ENCODE data around the gene TNNI3.
"Not testable (repeated sequence)": the region's sequence is repeated elsewhere in the genome, so short reads cannot be mapped to it uniquely, and the experiment has no call there.

The TNNI3 gene

DNA sequence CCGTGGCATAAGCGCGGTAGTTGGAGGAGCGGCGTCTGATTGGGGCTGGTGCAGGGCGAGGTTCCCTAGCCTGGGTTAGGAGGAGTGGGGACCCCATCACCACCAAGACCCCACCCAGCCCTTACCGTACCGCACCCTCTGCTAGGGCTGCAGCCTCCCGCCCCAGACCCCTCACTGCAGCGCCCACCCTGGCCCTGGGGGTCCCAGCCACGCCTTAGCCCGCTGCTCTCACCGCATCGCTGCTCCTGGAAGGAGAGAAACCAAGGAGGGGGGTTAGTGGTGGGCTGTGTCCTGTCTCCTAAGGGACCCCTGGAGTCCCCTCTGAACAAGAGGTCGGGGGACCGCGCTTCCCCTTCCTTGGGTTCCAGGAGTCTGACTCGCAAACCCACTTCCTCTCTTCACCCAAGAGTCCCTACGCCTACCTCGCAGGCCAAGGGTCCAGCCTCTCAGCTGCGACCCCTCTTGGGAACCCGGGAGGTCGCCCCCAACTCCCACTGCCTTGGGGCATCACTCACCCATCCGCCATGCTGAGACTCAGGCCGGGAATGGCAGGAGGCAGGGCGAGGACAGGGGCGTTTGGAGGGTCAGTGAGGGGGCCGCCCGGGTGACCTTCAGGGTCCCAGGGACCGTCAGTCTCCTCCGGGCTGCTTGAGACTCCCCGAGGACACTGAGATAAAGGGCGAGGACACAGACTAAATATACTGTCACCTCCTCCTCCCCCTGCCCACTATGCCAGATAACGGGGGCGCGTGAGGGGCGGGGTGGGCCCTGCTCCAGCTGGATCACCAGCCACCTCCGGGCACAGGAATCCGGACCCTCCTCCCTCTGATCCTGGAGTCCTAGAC lies at the start of gene TNNI3:
Gene TNNI3, minus strand, starts transcription at position 669 of the 845 bp plus-strand sequence. Its CDS starts 143 bp downstream, at position 526.
- Mint-ChIP-seq H3K27ac (peak within 1 kb of the TSS in 2 of 3 experiments; percentile 13 to 69), H3K4me1 (peaks cover 26% of the 10 kb centered on the region)

DNA sequence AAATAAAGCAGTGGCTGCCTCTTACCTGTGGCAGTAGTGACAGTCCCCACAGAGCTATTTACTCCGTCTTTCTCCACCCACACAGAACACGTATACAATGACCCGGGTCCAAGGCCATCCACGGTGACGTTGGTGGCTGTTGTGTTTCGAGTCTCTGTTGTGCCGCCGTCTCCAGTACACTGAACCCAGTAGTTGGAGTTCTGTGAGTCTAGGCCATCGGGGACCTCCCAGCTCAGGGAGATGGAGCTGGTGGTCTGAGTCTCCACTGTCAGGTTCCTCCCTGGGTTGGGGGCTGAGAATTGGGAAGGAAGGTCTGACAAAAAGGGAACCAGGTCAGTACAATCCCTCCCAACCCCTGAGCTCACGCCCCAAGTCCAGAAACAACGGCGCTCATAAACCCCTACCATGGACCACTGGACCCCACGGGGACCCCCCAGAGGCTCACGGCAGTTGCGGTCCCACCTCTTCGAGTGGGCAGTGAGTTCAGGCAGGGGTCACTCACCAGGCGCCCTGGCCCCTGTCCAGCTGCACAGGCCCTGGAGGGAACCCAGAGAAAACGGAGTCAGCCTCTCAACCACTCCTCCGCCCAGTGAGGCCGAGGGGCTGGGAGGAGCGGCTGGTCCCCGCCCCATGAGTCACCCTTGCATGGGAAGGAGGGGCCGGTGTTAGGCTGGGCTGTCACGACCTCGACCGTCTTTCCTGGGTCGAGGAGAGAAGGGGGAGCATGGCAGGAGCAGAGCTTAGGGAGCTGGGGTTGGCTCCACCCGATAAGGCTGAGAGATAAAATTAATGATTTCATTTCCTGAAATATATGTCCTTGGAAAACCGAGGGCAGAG lies 49.4 kb upstream of the TNNI3 start:
- H3K36me3 Mint-ChIP-seq (ENCODE audit: low read depth) = no peaks in the 10 kb centered on the region
- H3K27ac Mint-ChIP-seq = peak overlapping the region; percentile 36 to 65 (median 54)
- peaks cover 18% of the 10 kb centered on the region for H3K27me3 Mint-ChIP-seq (ENCODE audit: low read depth)
- H3K4me1 Mint-ChIP-seq = peaks cover 11% of the 10 kb centered on the region
- peak overlapping the region; percentile 58 to 76 (median 73) for H3K4me3 Mint-ChIP-seq
- TF ChIP-seq, protein P1, sequence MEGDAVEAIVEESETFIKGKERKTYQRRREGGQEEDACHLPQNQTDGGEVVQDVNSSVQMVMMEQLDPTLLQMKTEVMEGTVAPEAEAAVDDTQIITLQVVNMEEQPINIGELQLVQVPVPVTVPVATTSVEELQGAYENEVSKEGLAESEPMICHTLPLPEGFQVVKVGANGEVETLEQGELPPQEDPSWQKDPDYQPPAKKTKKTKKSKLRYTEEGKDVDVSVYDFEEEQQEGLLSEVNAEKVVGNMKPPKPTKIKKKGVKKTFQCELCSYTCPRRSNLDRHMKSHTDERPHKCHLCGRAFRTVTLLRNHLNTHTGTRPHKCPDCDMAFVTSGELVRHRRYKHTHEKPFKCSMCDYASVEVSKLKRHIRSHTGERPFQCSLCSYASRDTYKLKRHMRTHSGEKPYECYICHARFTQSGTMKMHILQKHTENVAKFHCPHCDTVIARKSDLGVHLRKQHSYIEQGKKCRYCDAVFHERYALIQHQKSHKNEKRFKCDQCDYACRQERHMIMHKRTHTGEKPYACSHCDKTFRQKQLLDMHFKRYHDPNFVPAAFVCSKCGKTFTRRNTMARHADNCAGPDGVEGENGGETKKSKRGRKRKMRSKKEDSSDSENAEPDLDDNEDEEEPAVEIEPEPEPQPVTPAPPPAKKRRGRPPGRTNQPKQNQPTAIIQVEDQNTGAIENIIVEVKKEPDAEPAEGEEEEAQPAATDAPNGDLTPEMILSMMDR (IDR thresholded peaks at IDR 0.05; ENCODE audit: unreplicated experiment in 3 of 3) = no peak
- H3K9me3 Mint-ChIP-seq = no peaks in the 10 kb centered on the region

More for the DNA sequence above, at the start of gene TNNI3:
- TF ChIP-seq, protein P1 (IDR thresholded peaks at IDR 0.05; ENCODE audit: unreplicated experiment in 3 of 3) = no peak
- Mint-ChIP-seq H3K4me3 (peak within 1 kb of the TSS; percentile 80 to 85 (median 85)), H3K27me3 (ENCODE audit: low read depth) (peaks cover 26% of the 10 kb centered on the region), H3K9me3 (no peaks in the 10 kb centered on the region), H3K36me3 (ENCODE audit: low read depth) (no peaks in the 10 kb centered on the region)

DNA sequence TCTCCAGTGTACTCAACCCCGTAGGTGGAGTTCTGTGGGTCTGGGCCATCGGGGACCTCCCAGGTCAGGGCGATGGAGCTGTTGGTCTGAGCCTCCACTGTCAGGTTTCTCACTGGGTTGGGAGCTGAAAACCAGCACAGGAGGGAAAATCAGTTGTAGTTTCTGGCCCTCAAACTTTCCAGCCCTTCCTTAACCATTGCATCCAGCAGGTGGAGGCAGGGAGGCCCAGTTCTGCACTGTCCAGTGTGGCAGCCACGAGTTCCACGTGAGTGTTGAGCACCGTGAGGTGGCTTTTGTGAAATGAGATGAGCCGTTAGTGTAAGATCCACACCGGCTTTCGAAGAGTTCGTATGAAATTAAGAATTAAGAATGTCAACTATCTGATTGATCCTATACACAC lies 44.7 kb upstream of the TNNI3 start:
- not testable (repeated sequence) for H3K27ac Mint-ChIP-seq; H3K4me1 Mint-ChIP-seq; H3K36me3 Mint-ChIP-seq (ENCODE audit: low read depth); H3K9me3 Mint-ChIP-seq; H3K4me3 Mint-ChIP-seq
- TF ChIP-seq, protein P1 (IDR thresholded peaks at IDR 0.05; ENCODE audit: unreplicated experiment in 3 of 3) = peak in 1 of 3 experiments; percentile 9
- peaks cover 24% of the 10 kb centered on the region for H3K27me3 Mint-ChIP-seq (ENCODE audit: low read depth)

DNA sequence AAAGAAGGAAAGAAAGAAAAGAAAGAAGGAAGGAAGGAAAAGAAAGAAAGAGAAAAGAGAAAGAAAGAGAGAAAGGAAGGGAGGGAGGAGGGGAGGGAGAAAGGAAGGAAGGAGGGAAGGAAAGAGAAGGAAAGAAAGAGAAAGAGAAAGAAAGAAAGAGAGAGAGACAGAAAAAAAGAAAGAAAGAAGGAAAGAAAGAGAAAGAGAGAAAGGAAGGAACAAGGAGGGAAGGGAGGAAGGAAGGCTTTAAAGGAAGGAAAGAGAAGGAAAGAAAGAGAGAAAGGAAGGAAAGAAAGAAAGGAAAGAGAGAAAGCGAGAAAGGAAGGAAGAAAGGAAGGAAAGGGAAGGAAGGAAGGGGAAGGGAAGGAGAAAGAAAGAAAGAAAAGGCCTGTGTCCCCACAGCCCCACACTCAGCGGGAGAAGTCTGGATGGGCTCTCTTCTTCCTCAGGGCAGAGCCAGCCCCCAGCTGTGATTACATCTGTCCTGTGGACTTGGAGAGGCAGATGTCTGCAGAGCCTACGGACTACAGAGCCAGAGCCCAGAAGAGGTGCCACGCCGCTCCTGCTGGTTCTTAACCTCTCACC lies 42.2 kb upstream of the TNNI3 start:
- Mint-ChIP-seq H3K4me1 (no peaks in the 10 kb centered on the region), H3K9me3 (no peaks in the 10 kb centered on the region), H3K36me3 (ENCODE audit: low read depth) (no peaks in the 10 kb centered on the region), H3K27ac (no peak overlapping the region), H3K4me3 (no peak overlapping the region), H3K27me3 (ENCODE audit: low read depth) (peaks cover 20% of the 10 kb centered on the region)
- TF ChIP-seq, protein P1 (IDR thresholded peaks at IDR 0.05; ENCODE audit: unreplicated experiment in 3 of 3) = no peak

DNA sequence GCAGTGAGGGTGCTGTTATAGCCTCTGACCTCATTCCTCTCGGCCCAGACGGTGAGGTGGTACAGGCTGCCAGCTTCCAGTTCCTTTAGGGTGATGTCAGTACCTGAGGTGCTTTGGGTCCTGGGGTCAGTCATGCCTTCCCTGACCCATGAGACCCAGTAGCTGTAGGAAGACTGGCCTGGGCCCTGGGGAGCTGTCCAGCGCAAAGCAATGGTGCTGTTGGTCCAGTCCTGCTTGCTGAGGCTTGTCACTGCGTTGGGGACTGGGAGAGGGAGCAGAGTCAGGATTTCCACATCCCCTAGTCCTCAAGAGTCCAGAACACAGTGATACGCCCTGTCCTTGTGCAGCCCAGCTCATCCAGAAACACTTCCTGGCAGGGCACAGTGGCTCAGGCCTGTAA lies 41.1 kb upstream of the TNNI3 start:
- Mint-ChIP-seq H3K27ac (no peak overlapping the region), H3K4me3 (no peak overlapping the region), H3K4me1 (no peaks in the 10 kb centered on the region), H3K9me3 (no peaks in the 10 kb centered on the region), H3K27me3 (ENCODE audit: low read depth) (peaks cover 22% of the 10 kb centered on the region), H3K36me3 (ENCODE audit: low read depth) (no peaks in the 10 kb centered on the region)
- TF ChIP-seq, protein P1 (IDR thresholded peaks at IDR 0.05; ENCODE audit: unreplicated experiment in 3 of 3) = no peak
